NCI-H128 (cell line): ENCODE results near the gene ATXN3.
A peak's percentile ranks its signal among the peaks of the same experiment; 100 is the strongest.
"Not testable (repeated sequence)": the region's sequence is repeated elsewhere in the genome, so short reads cannot be mapped to it uniquely, and the experiment has no call there.

Source experiments
- DNase-seq: peaks from one replicate; lab custom pipeline; 2025; ENCODE audit not compliant: unreplicated experiment; lab: John Stamatoyannopoulos, UW

Gene ATXN3

GRCh38 chr14:92074555-92074954 lies 31.8 kb downstream of the ATXN3 start:
- DNase-seq, result no peak

GRCh38 chr14:92058006-92058917 lies 48.1 kb downstream of the ATXN3 start:
- no peak for DNase-seq

GRCh38 chr14:92049781-92050180 lies 56.6 kb downstream of the ATXN3 start:
- DNase-seq, result no peak

DNA sequence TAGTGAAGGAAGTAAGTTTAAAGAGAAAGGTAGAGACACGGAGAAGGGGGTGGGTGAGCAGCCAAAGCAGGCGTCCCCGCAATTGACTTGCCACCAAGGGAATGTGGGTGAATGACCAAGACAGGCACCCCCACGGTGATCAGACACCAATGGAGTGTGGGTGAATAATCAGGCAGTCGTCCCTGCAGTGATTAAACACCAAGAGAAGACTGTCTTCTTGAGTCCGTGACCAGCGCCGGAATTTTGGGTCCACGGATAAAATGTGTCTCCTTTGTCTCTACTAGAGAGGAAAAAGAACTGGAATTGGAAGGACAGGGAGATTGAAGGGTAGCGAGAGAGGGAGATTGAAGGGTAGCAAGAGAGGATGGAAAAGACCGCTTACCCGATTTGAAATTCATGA lies 57.2 kb downstream of the ATXN3 start:
- not testable (repeated sequence) for DNase-seq

- not testable (repeated sequence) for DNase-seq
These were observed 60.5 kb downstream of the ATXN3 start for GRCh38 chr14:92045904-92046303.

DNA sequence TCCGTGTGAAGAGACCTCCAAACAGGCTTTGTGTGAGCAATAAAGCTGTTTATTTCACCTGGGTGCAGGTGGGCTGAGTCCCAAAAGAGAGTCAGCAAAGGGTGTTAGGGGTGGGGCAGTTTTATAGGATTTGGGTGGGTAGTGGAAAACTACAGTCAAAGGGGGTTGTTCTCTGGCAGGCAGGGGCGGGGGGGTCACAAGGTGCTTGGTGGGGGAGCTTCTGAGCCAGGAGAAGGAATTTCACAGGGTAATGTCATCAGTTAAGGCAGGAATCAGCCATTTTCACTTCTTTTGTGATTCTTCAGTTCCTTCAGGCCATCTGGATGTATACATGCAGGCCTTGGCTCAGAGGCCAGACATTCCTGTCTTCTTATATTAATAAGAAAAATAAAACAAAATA lies 64.6 kb downstream of the ATXN3 start:
- not testable (repeated sequence) for DNase-seq

- DNase-seq, result no peak
These were observed 65.2 kb downstream of the ATXN3 start for GRCh38 chr14:92041203-92041602.

- no peak for DNase-seq
These were observed 65.8 kb downstream of the ATXN3 start for GRCh38 chr14:92040431-92041051.

DNA sequence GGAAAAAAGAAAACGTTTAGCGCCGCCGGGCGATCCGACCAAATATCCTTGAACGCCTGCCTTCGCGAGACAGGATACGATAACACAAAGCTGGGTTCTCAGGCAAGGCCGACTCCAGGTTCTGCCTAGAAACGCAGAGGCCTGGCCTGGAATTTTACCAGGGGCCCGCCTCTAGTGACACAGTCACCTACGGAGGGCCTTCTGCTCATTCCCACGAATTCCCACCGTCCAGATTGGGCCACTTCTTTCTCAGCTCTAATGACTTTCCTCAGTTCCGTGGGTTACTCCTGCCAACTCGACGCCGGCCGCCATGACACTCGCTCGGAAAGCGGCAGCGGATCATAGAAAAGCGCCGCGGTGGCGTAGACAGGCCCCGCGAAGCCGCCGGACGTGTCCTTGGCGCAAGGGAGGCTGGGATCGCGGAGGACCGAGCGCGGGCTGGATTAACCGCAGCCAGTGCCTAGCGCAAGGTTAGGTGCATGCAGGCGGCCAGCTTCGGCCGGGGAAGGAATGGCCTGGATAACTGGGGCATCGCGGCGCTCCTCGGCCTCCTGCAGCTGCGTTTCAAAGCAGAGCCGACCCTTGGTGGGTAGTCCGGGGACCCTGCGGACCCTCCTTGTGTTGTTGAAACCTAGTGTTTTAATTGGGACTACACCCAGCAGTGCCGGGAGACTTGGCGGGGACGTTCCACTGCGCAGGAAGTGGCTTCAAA lies 66.5 kb downstream of the ATXN3 start, which contains the start of gene TRIP11:
Gene TRIP11 (minus strand): TSS at position 341 of the 712 bp plus-strand sequence. CDS start 374 bp downstream, outside the sequence.
- DNase-seq, result peak; percentile 87

GRCh38 chr14:92039063-92039718 lies 67.2 kb downstream of the ATXN3 start:
- DNase-seq, result no peak

DNA sequence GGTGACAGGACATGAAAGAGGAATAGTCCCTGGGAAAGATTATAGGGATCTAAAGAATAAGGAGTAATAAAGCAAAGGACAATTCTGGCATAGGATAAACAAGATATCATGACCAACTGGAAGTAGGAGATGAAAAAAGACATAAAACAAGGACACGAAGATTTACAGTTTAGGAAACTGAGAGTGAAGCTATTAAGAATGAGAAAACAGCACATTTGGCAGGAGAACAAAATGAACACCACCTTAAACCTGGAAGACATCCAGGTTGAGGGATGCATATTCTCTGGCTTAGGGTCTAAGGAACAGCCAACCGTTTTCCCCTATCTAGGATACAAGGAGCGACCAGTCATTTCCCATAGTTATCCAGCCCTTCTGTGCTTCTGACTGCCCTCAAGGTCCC lies 68.4 kb downstream of the ATXN3 start:
- no peak for DNase-seq

GRCh38 chr14:92035890-92036289 lies 70.5 kb downstream of the ATXN3 start:
- DNase-seq, result no peak

GRCh38 chr14:92033906-92034687 lies 72.3 kb downstream of the ATXN3 start:
- no peak for DNase-seq

DNA sequence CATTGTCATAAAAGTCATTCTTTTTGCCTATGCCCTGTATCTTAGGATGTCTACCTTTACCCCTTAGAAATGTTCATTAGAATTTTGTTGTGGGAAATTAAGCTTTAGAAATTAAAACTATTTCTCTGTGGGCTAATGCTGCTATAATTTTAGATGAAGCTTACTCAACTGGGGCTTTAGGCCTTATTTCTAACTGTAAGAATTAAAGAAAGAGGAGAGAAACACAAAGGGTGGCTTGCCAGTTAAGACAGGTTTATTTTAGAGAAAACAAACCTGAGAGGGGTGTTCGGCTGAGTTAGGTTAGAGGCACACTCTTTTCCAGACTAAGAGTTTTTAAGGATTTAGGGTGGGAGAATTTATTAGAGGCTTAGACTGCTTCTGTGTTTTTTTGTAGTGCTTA lies 72.9 kb downstream of the ATXN3 start:
- no peak for DNase-seq

DNA sequence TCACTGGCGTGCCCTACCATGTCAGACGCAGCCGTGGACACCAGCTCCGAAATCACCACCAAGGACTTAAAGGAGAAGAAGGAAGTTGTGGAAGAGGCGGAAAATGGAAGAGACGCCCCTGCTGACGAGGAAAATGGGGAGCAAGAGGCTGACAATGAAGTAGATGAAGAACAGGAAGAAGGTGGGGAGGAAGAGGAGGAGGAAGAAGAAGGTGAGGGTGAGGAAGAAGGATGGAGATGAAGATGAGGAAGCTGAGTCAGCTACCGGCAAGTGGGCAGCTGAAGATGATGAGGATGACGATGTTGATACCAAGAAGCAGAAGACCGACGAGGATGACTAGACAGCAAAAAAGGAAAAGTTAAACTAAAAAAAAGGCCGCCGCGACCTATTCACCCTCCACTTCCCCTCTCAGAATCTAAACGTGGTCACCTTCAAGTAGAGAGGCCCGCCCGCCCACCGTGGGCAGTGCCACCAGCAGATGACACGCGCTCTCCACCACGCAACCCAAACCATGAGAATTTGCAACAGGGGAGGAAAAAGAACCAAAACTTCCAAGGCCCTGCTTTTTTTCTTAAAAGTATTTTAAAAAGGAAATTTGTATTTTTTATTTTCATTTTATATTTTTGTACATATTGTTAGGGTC lies 79.7 kb downstream of the ATXN3 start:
- DNase-seq, result no peak

GRCh38 chr14:92022036-92022435 lies 84.3 kb downstream of the ATXN3 start:
- no peak for DNase-seq

GRCh38 chr14:92021523-92021922 lies 84.9 kb downstream of the ATXN3 start:
- DNase-seq, result no peak

- no peak for DNase-seq
These were observed 92.3 kb downstream of the ATXN3 start for GRCh38 chr14:92014040-92014439.

DNA sequence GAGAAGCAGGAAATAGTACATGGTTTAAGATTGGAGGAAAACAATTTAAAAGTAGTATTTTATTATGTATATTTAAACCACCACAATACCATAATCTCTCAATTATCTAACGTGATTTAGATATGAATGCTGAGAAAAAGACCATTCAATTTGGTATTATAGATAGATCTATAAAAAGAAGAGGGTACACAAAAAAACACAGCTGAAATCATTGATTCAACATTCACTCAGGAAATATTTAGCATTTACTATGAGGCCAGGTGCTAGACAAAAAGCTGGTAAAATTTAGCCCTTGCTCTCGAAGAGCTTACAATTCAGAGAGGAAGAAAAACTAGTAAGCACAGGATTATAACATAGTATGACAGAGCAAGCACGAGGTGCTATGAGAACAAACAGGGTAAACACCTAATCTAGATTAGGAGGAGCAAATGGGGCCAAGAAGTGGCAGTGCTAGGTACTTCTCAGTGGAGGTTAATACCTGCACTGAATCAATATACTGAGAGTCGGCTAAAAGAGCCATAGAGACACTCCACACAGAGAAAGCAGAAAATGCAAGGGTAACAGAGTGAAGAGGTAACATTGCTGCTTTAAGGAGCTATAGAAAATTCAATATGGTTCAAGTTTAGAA lies 94.1 kb downstream of the ATXN3 start:
- no peak for DNase-seq
